Neural cell (in vitro differentiated cells): ENCODE results near the gene PLAC9. TPM values are rescaled to one million over a fixed set of nuclear protein-coding genes. Genes with fewer than 3 reads are reported as not detected.
"Not testable (repeated sequence)": the region's sequence is repeated elsewhere in the genome, so short reads cannot be mapped to it uniquely, and the experiment has no call there.

ENCODE experiments used
- H2AFZ ChIP-seq: fragments of 200-600, 300-800 bp; sonication (generic), shearing (Covaris generic); 2 replicates; pipeline ENCODE4 v1.6.0; 2014; ENCODE audit warnings: low read depth, mild to moderate bottlenecking, antibody characterized with exemption, low read length, moderate library complexity
- H3F3A ChIP-seq: fragments of 200-600 bp; shearing (Covaris generic); 2 replicates; pipeline ENCODE4 v1.6.1; 2016; ENCODE audit warnings: mild to moderate bottlenecking, moderate library complexity, mixed read lengths, antibody characterized with exemption, low read length; ENCODE audit not compliant: insufficient read depth, poor library complexity, severe bottlenecking
- H3K27ac ChIP-seq: fragments of 200-600, 300-800 bp; sonication (generic), shearing (Covaris generic); 2 replicates; pipeline ENCODE4 v1.5.1; 2014; ENCODE audit warnings: mild to moderate bottlenecking, low read length, moderate library complexity
- H3K27me3 ChIP-seq: fragments of 300-800, 200-600 bp; sonication (generic), shearing (Covaris generic); 2 replicates; pipeline ENCODE4 v1.6.0; 2014; ENCODE audit warnings: mild to moderate bottlenecking, low read depth, low read length, moderate library complexity; ENCODE audit not compliant: insufficient read depth
- H3K36me3 ChIP-seq: fragments of 300-800, 200-600 bp; sonication (generic), shearing (Covaris generic); 2 replicates; pipeline ENCODE4 v1.5.1; 2014; ENCODE audit warnings: mild to moderate bottlenecking, antibody characterized with exemption, low read length, moderate library complexity; ENCODE audit not compliant: insufficient read depth
- H3K4me2 ChIP-seq: fragments of 300-800, 200-600 bp; sonication (generic), shearing (Covaris generic); 2 replicates; pipeline ENCODE4 v1.6.0; 2014; ENCODE audit warnings: mild to moderate bottlenecking, low read length
- H3K4me3 ChIP-seq: fragments of 300-800, 200-600 bp; sonication (generic), shearing (Covaris generic); 2 replicates; pipeline ENCODE4 v1.5.1; 2014; ENCODE audit warnings: mild to moderate bottlenecking, low read length, moderate library complexity
- H3K79me2 ChIP-seq: fragments of 200-600 bp; shearing (Covaris generic); replicated peaks from 2 replicates; pipeline ENCODE4 v1.6.0; 2014; ENCODE audit warnings: mild to moderate bottlenecking, low read length, moderate library complexity; ENCODE audit not compliant: insufficient read depth
- H3K9ac ChIP-seq: fragments of 300-800, 200-600 bp; sonication (generic), shearing (Covaris generic); 2 replicates; pipeline ENCODE4 v1.6.1; 2016; ENCODE audit warnings: mild to moderate bottlenecking, low read length, mixed read lengths
- H3K9me2 ChIP-seq: fragments of 200-600 bp; shearing (Covaris generic); 2 replicates; pipeline ENCODE4 v1.6.1; 2016; ENCODE audit warnings: mild to moderate bottlenecking, low read length, mixed read lengths; ENCODE audit not compliant: insufficient read depth
- H3K9me3 ChIP-seq: fragments of 200-600, 300-800 bp; sonication (generic), shearing (Covaris generic); 2 replicates; pipeline ENCODE4 v1.6.1; 2016; ENCODE audit warnings: mild to moderate bottlenecking, mixed run types, low read length, moderate library complexity, mixed read lengths
- H4K20me1 ChIP-seq: fragments of 200-600 bp; shearing (Covaris generic); 2 replicates; pipeline ENCODE4 v1.6.1; 2016; ENCODE audit warnings: mild to moderate bottlenecking, mixed run types; ENCODE audit not compliant: insufficient read depth
- CTCF ChIP-seq: fragments of 450-650 bp; IDR thresholded peaks from 2 replicates; pipeline ENCODE4 v1.5.1; 2014; ENCODE audit warnings: antibody characterized with exemption, mild to moderate bottlenecking, moderate library complexity; ENCODE audit not compliant: poor library complexity, severe bottlenecking
- EP300 ChIP-seq: fragments of 450-650 bp; conservative IDR thresholded peaks from 2 replicates; pipeline ENCODE4 v1.6.1; 2014; ENCODE audit warnings: antibody characterized with exemption, mild to moderate bottlenecking, moderate library complexity; ENCODE audit not compliant: poor library complexity, severe bottlenecking
- EZH2 ChIP-seq: fragments of 200-600, 300-800 bp; shearing (Covaris generic), sonication (generic); IDR thresholded peaks from 2 replicates; pipeline ENCODE4 v1.6.1; 2014; ENCODE audit warnings: antibody characterized with exemption, low read length, borderline replicate concordance, mild to moderate bottlenecking; ENCODE audit not compliant: insufficient read depth, poor library complexity, severe bottlenecking
- MXI1 ChIP-seq: fragments of 450-650 bp; conservative IDR thresholded peaks from 2 replicates; pipeline ENCODE4 v1.6.1; 2014; ENCODE audit warnings: antibody characterized with exemption, mild to moderate bottlenecking; ENCODE audit not compliant: poor library complexity, severe bottlenecking
- POLR2AphosphoS5 ChIP-seq: IDR thresholded peaks from 2 replicates; pipeline ENCODE4 v1.6.1; 2012
- RAD21 ChIP-seq: fragments of 450-650 bp; conservative IDR thresholded peaks from 2 replicates; pipeline ENCODE4 v1.6.1; 2014; ENCODE audit warnings: antibody characterized with exemption, mild to moderate bottlenecking, moderate library complexity
- REST ChIP-seq: IDR thresholded peaks from 2 replicates; pipeline ENCODE4 v1.6.1; 2012; ENCODE audit warnings: borderline replicate concordance
- SMC3 ChIP-seq: fragments of 450-650 bp; conservative IDR thresholded peaks from 2 replicates; pipeline ENCODE4 v1.6.1; 2014; ENCODE audit warnings: antibody characterized with exemption, mild to moderate bottlenecking, moderate library complexity; ENCODE audit not compliant: poor library complexity
- TAF1 ChIP-seq: IDR thresholded peaks from 2 replicates; pipeline ENCODE4 v1.6.1; 2012; ENCODE audit warnings: low read depth
- polyA plus RNA-seq: library from polyadenylated mRNA; depleted of rRNA; stranded (reverse); fragments of >200 nt; gene quantifications from 2 replicates; pipeline ENCODE4 v1.2.3, GENCODE V29; 2014

The PLAC9 gene
- polyA plus RNA-seq, 1 donor from 2014 or later: not detected

- no peaks in the 10 kb centered on the region for H3K27me3 ChIP-seq
- H3K36me3 ChIP-seq: no peaks in the 10 kb centered on the region
- no peaks in the 10 kb centered on the region for H3K9me2 ChIP-seq
- no peak overlapping the region for H2AFZ ChIP-seq
- no peaks in the 10 kb centered on the region for H4K20me1 ChIP-seq
- H3K27ac ChIP-seq: no peak overlapping the region
- H3K9me3 ChIP-seq: no peaks in the 10 kb centered on the region
- H3K9ac ChIP-seq: no peak overlapping the region
- no peaks in the 10 kb centered on the region for H3F3A ChIP-seq
- H3K4me2 ChIP-seq: no peak overlapping the region
- H3K79me2 ChIP-seq: no peaks in the 10 kb centered on the region
- TF ChIP-seq RAD21 (no peak), CTCF (no peak), POLR2AphosphoS5 (no peak), TAF1 (no peak), EZH2 (no peak), SMC3 (no peak), MXI1 (no peak), REST (no peak), EP300 (no peak)
- H3K4me3 ChIP-seq: no peak overlapping the region
Observed at GRCh38 chr10:80094231-80094630, 38.3 kb upstream of the PLAC9 start.

- not testable (repeated sequence) for H3K9me2 ChIP-seq, H3K9me3 ChIP-seq, H3K4me2 ChIP-seq, H2AFZ ChIP-seq, H3K27ac ChIP-seq, H4K20me1 ChIP-seq, H3K36me3 ChIP-seq, H3K9ac ChIP-seq, H3K4me3 ChIP-seq, H3F3A ChIP-seq, H3K27me3 ChIP-seq, H3K79me2 ChIP-seq
Observed at GRCh38 chr10:80098272-80098671, 34.3 kb upstream of the PLAC9 start.

GRCh38 chr10:80099295-80099694 lies 33.2 kb upstream of the PLAC9 start:
- H2AFZ ChIP-seq, H3K36me3 ChIP-seq, H3K27ac ChIP-seq, H3K27me3 ChIP-seq, H3F3A ChIP-seq, H3K79me2 ChIP-seq, H3K4me2 ChIP-seq, H3K9me2 ChIP-seq, H3K9ac ChIP-seq, H4K20me1 ChIP-seq, H3K9me3 ChIP-seq, H3K4me3 ChIP-seq: not testable (repeated sequence)
